GM12872 (cell line): ENCODE data around the gene DPP3.

Experiments
- CTCF ChIP-seq: IDR thresholded peaks from 3 replicates; pipeline ENCODE4 v1.5.1; 2011; ENCODE audit warnings: low read depth, mild to moderate bottlenecking, low read length, moderate library complexity; ENCODE audit not compliant: insufficient read depth

DPP3 gene

GRCh38 chr11:66488957-66489356 is 8.7 kb downstream of the DPP3 start:
- TF ChIP-seq CTCF, result no peak

- no peak for TF ChIP-seq CTCF
Measured at GRCh38 chr11:66489636-66490035, 9.4 kb downstream of the DPP3 start.

GRCh38 chr11:66491315-66491935 is 11.2 kb downstream of the DPP3 start:
- peak; percentile 50; the same call in 2 of the 3 replicates for TF ChIP-seq CTCF

GRCh38 chr11:66492161-66492865 is 12.1 kb downstream of the DPP3 start:
- no peak for TF ChIP-seq CTCF

- no peak for TF ChIP-seq CTCF
Measured at GRCh38 chr11:66493130-66493529, 12.9 kb downstream of the DPP3 start.

- TF ChIP-seq CTCF, result no peak
Measured at GRCh38 chr11:66494458-66494857, 14.2 kb downstream of the DPP3 start.

- TF ChIP-seq CTCF, result no peak
Measured at GRCh38 chr11:66494935-66495334, 14.7 kb downstream of the DPP3 start.
